ENCODE measurements around the gene PTMA. TPM values are rescaled to one million over a fixed set of nuclear protein-coding genes. Genes with fewer than 3 reads are reported as not detected.
A peak's percentile ranks its signal among the peaks of the same experiment; 100 is the strongest.

PTMA gene
- total and polyA plus RNA-seq, 7 donors, result 124 to 347 (median 210) TPM

DNA sequence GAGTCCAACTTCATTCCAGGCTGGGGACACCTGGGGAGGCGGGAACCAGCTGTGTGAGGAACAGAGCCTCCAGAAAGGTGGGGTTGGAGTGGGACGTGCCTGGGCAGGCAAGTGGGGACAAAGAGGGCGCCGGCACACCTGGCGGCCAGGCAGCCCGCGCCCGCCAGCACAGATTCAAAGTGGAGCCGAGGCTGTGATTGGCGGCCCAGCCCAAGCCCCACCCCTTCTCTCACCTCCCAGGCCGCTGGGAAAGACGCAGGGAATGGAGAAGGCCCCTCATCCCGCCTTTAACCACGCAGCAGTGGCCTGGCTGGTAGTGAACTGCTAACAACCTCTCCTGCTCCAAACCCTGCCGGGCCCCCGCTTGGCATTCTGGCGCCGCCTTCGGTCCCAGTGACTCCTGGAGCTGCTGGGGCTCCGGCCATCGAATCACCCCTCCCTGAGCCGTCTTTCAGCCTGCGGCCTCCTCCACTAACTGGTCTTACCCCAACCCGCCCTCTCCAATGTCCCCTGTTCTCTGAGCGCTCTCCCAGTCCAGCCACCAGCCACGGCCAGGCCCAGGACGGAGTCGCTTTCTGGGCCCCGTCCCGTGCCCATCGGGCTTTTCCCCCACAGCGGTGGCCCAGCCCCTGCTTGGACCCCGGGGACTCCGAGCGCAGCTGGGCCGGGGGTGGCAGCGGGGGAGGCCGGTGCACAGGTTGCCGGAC lies 27.9 kb upstream of the PTMA start:
- peak overlapping the region; percentile 92 for H3K27ac ChIP-seq
- H3K4me3 ChIP-seq, result peak overlapping the region; percentile 78
- H3K9me3 ChIP-seq, result no peaks in the 10 kb centered on the region
- 49 to 52% (median 51%) methylated on average over 29 to 39 of the region's 39 CpGs for WGBS, 3 donors
- no peaks in the 10 kb centered on the region for H3K36me3 ChIP-seq (ENCODE audit: insufficient read depth in 1 of 2, low read depth in 1 of 2)
- peak in 1 of 2 donors; percentile 39 for DNase-seq
- H3K27me3 ChIP-seq (ENCODE audit: insufficient read depth in 3 of 3, low read length in 2 of 3), result no peaks in the 10 kb centered on the region
- ATAC-seq, result peak in 3 of 4 donors; percentile 0 to 24 (median 1)
- intact Hi-C loops (cut with DNase I), result loop anchor here in 1 of 2 donors (1.0 kb wide), 1 partner anchor 31 kb away; no protein-coding TSS in a partner anchor
- peaks cover 5% of the 10 kb centered on the region for H3K4me1 ChIP-seq
- TF ChIP-seq, protein P1, sequence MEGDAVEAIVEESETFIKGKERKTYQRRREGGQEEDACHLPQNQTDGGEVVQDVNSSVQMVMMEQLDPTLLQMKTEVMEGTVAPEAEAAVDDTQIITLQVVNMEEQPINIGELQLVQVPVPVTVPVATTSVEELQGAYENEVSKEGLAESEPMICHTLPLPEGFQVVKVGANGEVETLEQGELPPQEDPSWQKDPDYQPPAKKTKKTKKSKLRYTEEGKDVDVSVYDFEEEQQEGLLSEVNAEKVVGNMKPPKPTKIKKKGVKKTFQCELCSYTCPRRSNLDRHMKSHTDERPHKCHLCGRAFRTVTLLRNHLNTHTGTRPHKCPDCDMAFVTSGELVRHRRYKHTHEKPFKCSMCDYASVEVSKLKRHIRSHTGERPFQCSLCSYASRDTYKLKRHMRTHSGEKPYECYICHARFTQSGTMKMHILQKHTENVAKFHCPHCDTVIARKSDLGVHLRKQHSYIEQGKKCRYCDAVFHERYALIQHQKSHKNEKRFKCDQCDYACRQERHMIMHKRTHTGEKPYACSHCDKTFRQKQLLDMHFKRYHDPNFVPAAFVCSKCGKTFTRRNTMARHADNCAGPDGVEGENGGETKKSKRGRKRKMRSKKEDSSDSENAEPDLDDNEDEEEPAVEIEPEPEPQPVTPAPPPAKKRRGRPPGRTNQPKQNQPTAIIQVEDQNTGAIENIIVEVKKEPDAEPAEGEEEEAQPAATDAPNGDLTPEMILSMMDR (IDR thresholded peaks at IDR 0.05), result no peak

DNA sequence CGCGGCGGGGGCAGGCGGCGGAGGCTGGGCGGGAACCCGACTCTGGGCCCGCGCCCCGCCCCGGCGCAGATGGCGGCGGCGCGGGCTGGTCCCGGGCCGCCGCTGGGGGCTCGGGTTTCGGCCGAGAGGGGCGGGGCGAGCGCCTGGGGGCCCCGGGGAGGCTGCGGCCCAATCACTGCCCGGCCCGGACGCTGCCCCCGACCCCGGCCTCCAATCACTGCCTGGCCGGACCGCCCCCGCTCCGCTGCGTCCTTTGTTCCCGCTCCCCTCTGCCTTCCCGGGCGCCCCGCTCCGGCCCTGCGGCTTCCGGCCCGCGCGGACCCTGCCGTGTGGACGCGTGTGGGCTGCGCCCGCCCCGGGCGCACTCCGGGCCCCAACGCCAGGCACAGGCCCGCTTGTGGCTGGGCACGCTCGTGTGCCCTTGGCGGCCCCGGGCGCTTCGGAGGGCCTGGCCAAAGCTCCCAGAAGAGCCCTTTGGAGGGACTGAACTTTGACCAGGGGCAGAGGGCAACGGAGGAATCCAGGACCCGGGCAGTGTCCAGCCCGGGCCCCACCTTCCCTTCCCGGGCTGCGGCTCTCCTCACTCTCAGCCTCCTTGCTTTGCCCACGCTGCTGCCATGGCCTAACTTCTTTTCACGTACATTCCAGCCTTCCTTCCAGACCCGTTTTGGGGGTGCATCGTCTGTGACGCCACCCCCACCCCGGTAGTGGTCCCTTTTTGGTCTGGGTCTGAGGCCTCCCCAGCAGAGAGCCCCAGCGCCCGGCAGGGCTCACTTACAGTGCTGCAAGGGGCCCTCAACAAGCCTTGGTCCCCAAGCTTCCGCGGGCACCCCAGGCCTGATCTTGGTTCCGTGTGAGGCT lies 27.1 kb upstream of the PTMA start:
- ATAC-seq (peak; percentile 94 to 95 (median 95)), DNase-seq (peak; percentile 92 to 95)
- intact Hi-C loops (cut with DNase I), result loop anchor here in 1 of 2 donors (1.0 kb wide), 1 partner anchor 30 kb away; no protein-coding TSS in a partner anchor
- peak overlapping the region; percentile 78 for H3K4me3 ChIP-seq
- no peaks in the 10 kb centered on the region for H3K9me3 ChIP-seq
- peaks cover 5% of the 10 kb centered on the region for H3K4me1 ChIP-seq
- WGBS, 3 donors, result 4 to 13% (median 6%) methylated on average over 30 to 79 of the region's 79 CpGs
- H3K36me3 ChIP-seq (ENCODE audit: insufficient read depth in 1 of 2, low read depth in 1 of 2), result no peaks in the 10 kb centered on the region
- peak overlapping the region; percentile 92 for H3K27ac ChIP-seq
- TF ChIP-seq, protein P1 (IDR thresholded peaks at IDR 0.05), result no peak
- H3K27me3 ChIP-seq (ENCODE audit: insufficient read depth in 3 of 3, low read length in 2 of 3), result no peaks in the 10 kb centered on the region

DNA sequence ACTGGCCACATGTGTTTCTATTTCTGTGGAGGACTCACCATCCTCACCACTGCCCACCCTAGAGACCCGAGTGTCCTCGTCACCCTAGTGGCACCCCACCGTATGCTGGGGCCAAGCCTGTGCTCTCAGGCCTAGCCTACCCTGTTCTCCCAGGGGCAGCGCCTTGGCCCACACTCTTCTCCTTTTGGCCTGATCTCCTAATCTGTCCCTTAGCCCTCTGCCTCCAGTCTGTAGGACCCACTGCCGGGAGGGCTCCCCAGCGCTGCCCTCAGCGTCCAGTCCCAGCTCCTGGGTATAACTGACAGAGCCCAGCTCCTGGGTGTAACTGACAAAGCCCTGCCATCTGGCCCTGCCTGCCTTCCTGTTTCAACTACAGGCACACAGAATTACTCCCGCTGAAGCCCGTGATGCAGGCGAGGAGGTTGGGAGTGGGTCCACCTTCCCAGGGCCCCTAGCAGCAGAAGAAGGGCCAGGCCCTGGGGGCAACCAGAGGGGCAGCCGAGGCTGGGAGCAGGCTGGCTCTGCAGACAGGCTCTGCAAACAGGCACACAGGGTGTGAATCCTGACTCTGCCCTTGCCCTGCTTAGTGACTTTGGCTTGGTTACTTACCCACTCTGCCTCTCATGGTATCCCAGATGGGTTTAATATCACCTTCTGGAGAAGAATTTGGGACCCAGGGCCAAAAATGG lies 25.6 kb upstream of the PTMA start:
- no peak overlapping the region for H3K4me3 ChIP-seq
- no peaks in the 10 kb centered on the region for H3K27me3 ChIP-seq (ENCODE audit: insufficient read depth in 3 of 3, low read length in 2 of 3)
- DNase-seq (peak in 1 of 2 donors; percentile 9), ATAC-seq (no peak)
- H3K4me1 ChIP-seq, result peaks cover 5% of the 10 kb centered on the region
- intact Hi-C loops (cut with DNase I), result no loop called here
- TF ChIP-seq, protein P1 (IDR thresholded peaks at IDR 0.05), result no peak
- WGBS, 3 donors, result 82 to 86% (median 84%) methylated on average over 11 of the region's 11 CpGs
- H3K9me3 ChIP-seq, result no peaks in the 10 kb centered on the region
- no peaks in the 10 kb centered on the region for H3K36me3 ChIP-seq (ENCODE audit: insufficient read depth in 1 of 2, low read depth in 1 of 2)
- H3K27ac ChIP-seq, result no peak overlapping the region

DNA sequence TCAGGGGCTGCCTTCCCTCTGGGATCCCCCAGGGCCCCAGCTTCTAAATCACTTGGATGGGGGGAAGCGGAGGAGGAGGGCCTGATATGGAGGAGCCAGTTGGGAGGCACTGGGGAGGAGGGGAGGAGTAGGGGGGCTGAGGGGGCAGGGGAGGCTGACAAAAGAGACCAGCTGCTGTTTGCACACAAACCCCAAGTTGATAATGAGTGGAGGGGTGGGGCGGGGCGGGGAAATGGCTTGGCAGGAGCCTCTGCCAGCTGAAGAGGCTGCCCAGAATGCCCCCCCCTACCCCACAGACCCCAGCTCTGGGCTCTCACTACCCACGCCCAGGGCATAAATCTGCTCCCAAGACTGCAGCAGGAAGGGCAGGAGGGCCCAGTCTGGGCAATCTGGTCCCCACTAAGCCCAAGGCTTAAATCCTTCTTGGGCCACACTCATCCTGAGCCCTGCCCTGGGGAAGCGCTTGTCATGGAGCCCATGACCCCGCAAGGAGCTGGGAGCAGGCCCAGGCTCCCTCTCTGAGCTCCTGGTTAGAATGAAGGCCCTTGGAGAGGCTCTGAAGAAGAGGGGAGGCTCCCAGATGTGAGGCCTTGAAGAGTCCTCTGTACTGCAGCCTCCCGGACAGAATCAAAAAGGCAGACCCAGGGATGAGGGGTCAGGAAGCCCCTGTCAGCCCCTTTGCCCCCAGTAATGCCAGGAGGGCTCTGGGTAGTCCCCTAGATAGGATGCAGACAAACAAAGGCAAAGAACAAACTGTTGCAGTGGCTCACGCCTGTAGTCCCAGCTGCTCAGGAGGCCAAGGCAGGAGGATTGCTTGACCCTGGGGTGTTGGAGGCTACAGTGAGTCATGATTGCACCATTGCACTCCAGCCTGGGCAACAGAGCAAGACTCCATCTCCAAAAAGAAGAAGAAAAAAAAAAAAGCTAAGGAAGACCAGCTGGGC lies 24.8 kb upstream of the PTMA start:
- 85 to 90% (median 89%) methylated on average over 8 of the region's 8 CpGs for WGBS, 3 donors
- no peak overlapping the region for H3K4me3 ChIP-seq
- H3K4me1 ChIP-seq, result peaks cover 7% of the 10 kb centered on the region
- no peak overlapping the region for H3K27ac ChIP-seq
- intact Hi-C loops (cut with DNase I), result no loop called here
- ATAC-seq (no peak), DNase-seq (no peak)
- TF ChIP-seq, protein P1 (IDR thresholded peaks at IDR 0.05), result no peak
- no peaks in the 10 kb centered on the region for H3K27me3 ChIP-seq (ENCODE audit: insufficient read depth in 3 of 3, low read length in 2 of 3)
- no peaks in the 10 kb centered on the region for H3K9me3 ChIP-seq
- no peaks in the 10 kb centered on the region for H3K36me3 ChIP-seq (ENCODE audit: insufficient read depth in 1 of 2, low read depth in 1 of 2)

All from psoas muscle (tissue), 8 donors.